Right renal pelvis (tissue), 4 donors: ENCODE data around the gene HNRNPM. TPM values are rescaled to one million over a fixed set of nuclear protein-coding genes. Genes with fewer than 3 reads are reported as not detected.
"Not testable (repeated sequence)": the region's sequence is repeated elsewhere in the genome, so short reads cannot be mapped to it uniquely, and the experiment has no call there.

Source experiments
- DNase-seq, 4 donors: peaks; one replicate each; pipeline ENCODE4 v3.0.0-alpha.2; 2013; ENCODE audit warnings: low read depth in 4 of 4, low spot score in 3 of 4, missing footprints in 1 of 4
- polyA plus RNA-seq, 4 donors: library from polyadenylated mRNA; unstranded; fragments of 120-200 nt; gene quantifications; one replicate each; pipeline ENCODE4 v1.2.1, GENCODE V29; 2013; ENCODE audit not compliant: insufficient read length in 4 of 4

HNRNPM gene
- 100 to 1,000 TPM; 354 to 435 (median 411) TPM for polyA plus RNA-seq

GRCh38 chr19:8444677-8445487 is at the start of gene HNRNPM:
Gene HNRNPM (plus strand): TSS chr19:8444975. CDS start chr19:8444999, 24 bp downstream.
- DNase-seq: peak; percentile 93 to 96 (median 94)

- DNase-seq: no peak
These were observed 49.1 kb upstream of the HNRNPM start for GRCh38 chr19:8395621-8396082.

GRCh38 chr19:8396185-8396562 is 48.6 kb upstream of the HNRNPM start:
- DNase-seq: no peak

- DNase-seq: no peak
These were observed 48.1 kb upstream of the HNRNPM start for GRCh38 chr19:8396563-8397203.

- no peak for DNase-seq
These were observed 47.5 kb upstream of the HNRNPM start for GRCh38 chr19:8397271-8397670.

GRCh38 chr19:8397746-8398310 is 46.9 kb upstream of the HNRNPM start:
- no peak for DNase-seq

GRCh38 chr19:8398311-8398771 is 46.4 kb upstream of the HNRNPM start:
- DNase-seq: peak in 1 of 4 donors; percentile 46

- DNase-seq: no peak
These were observed 45.0 kb upstream of the HNRNPM start for GRCh38 chr19:8399681-8400188.

GRCh38 chr19:8401981-8402411 is 42.8 kb upstream of the HNRNPM start:
- DNase-seq: no peak

GRCh38 chr19:8403098-8403819 is 41.5 kb upstream of the HNRNPM start:
- DNase-seq: no peak

- DNase-seq: no peak
These were observed 41.0 kb upstream of the HNRNPM start for GRCh38 chr19:8403820-8404109.

GRCh38 chr19:8404391-8405151 is 40.2 kb upstream of the HNRNPM start:
- no peak for DNase-seq

- not testable (repeated sequence) for DNase-seq
These were observed 34.1 kb upstream of the HNRNPM start for GRCh38 chr19:8410718-8411117.

GRCh38 chr19:8412783-8413628 is 31.8 kb upstream of the HNRNPM start, which contains the start of gene MARCHF2:
Gene MARCHF2 (plus strand): TSS chr19:8413305. CDS start chr19:8421841, 8,536 bp downstream.
- DNase-seq: peak; percentile 91 to 94 (median 92)

- DNase-seq: no peak
These were observed 31.2 kb upstream of the HNRNPM start for GRCh38 chr19:8413629-8413995.

- DNase-seq: no peak
These were observed 28.0 kb upstream of the HNRNPM start for GRCh38 chr19:8416796-8417195.

GRCh38 chr19:8421484-8422461 is 23.0 kb upstream of the HNRNPM start:
- no peak for DNase-seq

GRCh38 chr19:8423817-8424223 is 21.0 kb upstream of the HNRNPM start:
- no peak for DNase-seq
